ENCODE data around the gene DCST1.

DNA sequence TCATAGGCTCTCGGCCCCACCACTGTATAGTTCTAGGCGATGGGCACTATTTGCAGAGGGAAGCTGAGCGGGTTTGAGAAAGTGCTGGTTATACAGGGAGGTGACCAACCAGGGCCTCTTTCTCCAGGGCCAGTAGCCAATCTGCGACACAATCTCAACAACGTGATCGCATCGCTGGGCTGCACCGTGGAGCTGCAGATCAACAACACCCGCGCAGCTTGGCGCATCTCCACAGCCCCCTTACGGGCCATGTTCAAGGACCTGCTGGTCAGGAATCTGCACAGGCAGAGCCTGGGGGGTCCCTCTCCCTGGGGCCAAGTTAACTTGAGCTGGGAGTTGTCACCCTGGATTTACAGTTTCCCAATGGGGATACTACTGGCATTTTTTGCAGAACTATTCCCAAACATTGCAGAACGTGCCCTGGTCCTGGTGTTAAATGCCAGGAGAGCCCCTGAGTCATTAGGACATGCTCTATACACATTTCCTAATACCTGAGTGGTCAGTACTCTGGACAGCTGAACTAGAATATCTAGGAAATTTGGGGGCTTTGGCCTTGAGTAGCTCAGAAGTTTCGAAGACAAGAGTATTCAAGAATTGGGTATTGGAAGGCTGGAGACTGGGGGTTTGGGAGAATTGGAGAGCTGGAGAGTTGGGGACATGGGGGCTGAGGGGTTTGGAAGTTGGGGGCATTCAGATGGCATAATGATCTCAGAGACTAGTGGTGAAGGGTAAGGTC, 6.9 kb downstream of the DCST1 start:
- TF ChIP-seq, protein P1, sequence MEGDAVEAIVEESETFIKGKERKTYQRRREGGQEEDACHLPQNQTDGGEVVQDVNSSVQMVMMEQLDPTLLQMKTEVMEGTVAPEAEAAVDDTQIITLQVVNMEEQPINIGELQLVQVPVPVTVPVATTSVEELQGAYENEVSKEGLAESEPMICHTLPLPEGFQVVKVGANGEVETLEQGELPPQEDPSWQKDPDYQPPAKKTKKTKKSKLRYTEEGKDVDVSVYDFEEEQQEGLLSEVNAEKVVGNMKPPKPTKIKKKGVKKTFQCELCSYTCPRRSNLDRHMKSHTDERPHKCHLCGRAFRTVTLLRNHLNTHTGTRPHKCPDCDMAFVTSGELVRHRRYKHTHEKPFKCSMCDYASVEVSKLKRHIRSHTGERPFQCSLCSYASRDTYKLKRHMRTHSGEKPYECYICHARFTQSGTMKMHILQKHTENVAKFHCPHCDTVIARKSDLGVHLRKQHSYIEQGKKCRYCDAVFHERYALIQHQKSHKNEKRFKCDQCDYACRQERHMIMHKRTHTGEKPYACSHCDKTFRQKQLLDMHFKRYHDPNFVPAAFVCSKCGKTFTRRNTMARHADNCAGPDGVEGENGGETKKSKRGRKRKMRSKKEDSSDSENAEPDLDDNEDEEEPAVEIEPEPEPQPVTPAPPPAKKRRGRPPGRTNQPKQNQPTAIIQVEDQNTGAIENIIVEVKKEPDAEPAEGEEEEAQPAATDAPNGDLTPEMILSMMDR (conservative IDR thresholded peaks at IDR 0.05; ENCODE audit: low read depth, low read length), result no peak
- no peak for TF ChIP-seq EZH2 (IDR thresholded peaks at IDR 0.05; ENCODE audit: borderline replicate concordance, low read depth, low read length, poor library complexity, severe bottlenecking)
